Natural killer cell treated with Interleukin-12 subunit alpha and Interleukin-12 subunit beta and Interleukin-15 and Interleukin-18, amount 100 ng/mL, for 72 hours (primary cell): Measurements from ENCODE around the gene SPACA7. TPM values are rescaled to one million over a fixed set of nuclear protein-coding genes. Genes with fewer than 3 reads are reported as not detected.

ENCODE experiments used
- ATAC-seq, 2 donors: fragments of 150-1000 bp; cut with Tn5 transposase in 1 of 2; sonication (Bioruptor Pico), chemical (Tn5 transposase) in 1 of 2; 2 replicates each; pipeline ENCODE4 v1.10.0; 2021
- DNase-seq: peaks from one replicate; pipeline ENCODE4 v3.0.0; 2022; ENCODE audit warnings: low spot score
- H3K27ac Mint-ChIP-seq, 2 donors: 1 replicate in 1 of 2; 2 replicates in 1 of 2; pipeline ENCODE4 v1.8.0; 2022; ENCODE audit warnings: mixed read lengths in 2 of 2, mild to moderate bottlenecking in 1 of 2, moderate library complexity in 1 of 2
- H3K27me3 Mint-ChIP-seq, 2 donors: 1 replicate in 1 of 2; 2 replicates in 1 of 2; pipeline ENCODE4 v1.8.0; 2022; ENCODE audit warnings: mixed read lengths in 2 of 2
- H3K36me3 Mint-ChIP-seq: one replicate; pipeline ENCODE4 v1.8.0; 2022; ENCODE audit warnings: mixed read lengths
- H3K4me1 Mint-ChIP-seq, 2 donors: 1 replicate in 1 of 2; 2 replicates in 1 of 2; pipeline ENCODE4 v1.8.0; 2022; ENCODE audit warnings: low read depth in 2 of 2, mixed read lengths in 2 of 2, mild to moderate bottlenecking in 1 of 2
- H3K4me3 Mint-ChIP-seq: one replicate; pipeline ENCODE4 v1.8.0; 2022; ENCODE audit warnings: mixed read lengths
- H3K9me3 Mint-ChIP-seq: 2 replicates; pipeline ENCODE4 v1.8.0; 2022; ENCODE audit warnings: mixed read lengths
- total RNA-seq, 2 donors: library from RNA; stranded (reverse); gene quantifications; one replicate each; pipeline ENCODE4 v1.2.3, GENCODE V29; 2022

Gene SPACA7
- total RNA-seq, 2 donors from 2014 or later: not detected

- no peaks in the 10 kb centered on the region for H3K36me3 Mint-ChIP-seq
- H3K4me3 Mint-ChIP-seq: no peak overlapping the region
- H3K27me3 Mint-ChIP-seq: peaks cover 18 to 19% of the 10 kb centered on the region in 2 donors
- peaks cover 5% of the 10 kb centered on the region for H3K9me3 Mint-ChIP-seq
- no peak overlapping the region for H3K27ac Mint-ChIP-seq
- no peaks in the 10 kb centered on the region for H3K4me1 Mint-ChIP-seq
- DNase-seq (no peak), ATAC-seq (no peak)
These were observed 81.3 kb downstream of the SPACA7 start for GRCh38 chr13:112457485-112457884.

DNA sequence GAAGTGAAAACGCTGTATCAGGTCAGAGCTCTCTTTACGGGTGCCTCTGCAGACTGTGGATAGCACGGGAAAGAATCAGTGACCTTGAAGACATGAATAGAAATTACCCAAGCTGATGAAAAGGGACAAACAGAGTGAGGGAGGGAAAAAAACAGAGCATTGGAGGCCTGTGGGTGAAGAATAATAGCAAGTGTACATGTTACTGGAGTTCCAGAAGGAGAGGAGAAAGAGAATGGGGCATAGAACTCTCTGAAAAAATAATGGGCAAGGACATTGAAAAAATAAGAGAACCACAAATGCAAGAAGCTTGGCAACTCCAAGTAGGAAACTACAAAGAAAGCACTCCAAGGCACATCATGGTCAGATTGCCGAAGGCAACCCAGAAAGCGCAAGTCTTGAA, 86.3 kb downstream of the SPACA7 start:
- H3K4me1 Mint-ChIP-seq: no peaks in the 10 kb centered on the region
- H3K9me3 Mint-ChIP-seq: peaks cover 5% of the 10 kb centered on the region
- no peak overlapping the region for H3K4me3 Mint-ChIP-seq
- H3K27ac Mint-ChIP-seq: no peak overlapping the region
- ATAC-seq: no peak
- no peak for DNase-seq
- H3K36me3 Mint-ChIP-seq: no peaks in the 10 kb centered on the region
- H3K27me3 Mint-ChIP-seq: peaks cover 20 to 21% of the 10 kb centered on the region in 2 donors

- no peak for DNase-seq
These were observed 88.6 kb downstream of the SPACA7 start for GRCh38 chr13:112464720-112465119.

DNA sequence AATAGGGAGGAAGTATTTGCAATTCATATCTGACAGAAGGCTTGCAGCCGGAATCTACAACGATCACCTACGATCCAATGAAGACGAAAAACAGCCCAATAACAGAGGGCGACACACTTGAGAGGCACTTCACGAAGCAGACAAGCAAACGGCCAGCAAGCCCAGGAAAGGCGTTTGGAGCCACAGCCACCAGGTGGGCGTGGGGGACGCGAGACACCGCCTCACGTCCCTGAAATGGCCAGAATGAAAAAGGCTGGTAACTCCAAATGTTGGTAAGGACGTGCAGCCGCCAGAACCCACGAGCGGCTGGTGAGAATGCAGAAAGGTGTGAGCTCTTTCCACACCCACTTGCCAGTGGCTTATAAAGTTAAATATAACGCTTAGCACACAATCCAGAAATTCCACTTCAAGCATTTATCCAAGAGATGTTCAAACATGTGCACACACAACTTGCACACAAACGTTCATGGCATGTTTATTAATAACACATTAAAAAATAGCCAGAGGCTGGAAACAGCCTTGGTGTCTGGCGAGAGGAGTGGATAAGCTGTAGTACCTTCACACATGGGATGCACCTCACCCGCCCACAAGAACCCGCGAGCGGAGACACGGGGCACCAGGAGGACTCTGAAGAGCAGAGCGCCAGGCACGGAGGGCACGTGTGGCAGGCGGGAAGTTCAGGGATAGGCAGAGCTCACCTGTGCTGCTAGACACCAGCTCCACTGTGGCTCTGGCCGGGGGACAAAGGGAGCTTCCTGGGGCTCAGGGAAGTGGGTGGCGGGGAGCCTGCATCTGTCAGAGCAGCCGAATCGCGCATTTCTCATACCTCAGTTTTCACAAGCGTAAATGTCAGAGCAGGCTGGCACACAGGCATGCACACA, 89.3 kb downstream of the SPACA7 start:
- Mint-ChIP-seq H3K27me3 (peaks cover 8 to 12% of the 10 kb centered on the region in 2 donors), H3K4me1 (no peaks in the 10 kb centered on the region), H3K4me3 (no peak overlapping the region), H3K27ac (no peak overlapping the region), H3K9me3 (no peaks in the 10 kb centered on the region), H3K36me3 (no peaks in the 10 kb centered on the region)
- ATAC-seq (no peak), DNase-seq (no peak)

More at GRCh38 chr13:112464720-112465119, 88.6 kb downstream of the SPACA7 start:
- Mint-ChIP-seq H3K9me3 (peaks cover 1% of the 10 kb centered on the region), H3K36me3 (no peaks in the 10 kb centered on the region), H3K27me3 (peaks cover 11 to 13% of the 10 kb centered on the region in 2 donors), H3K4me3 (no peak overlapping the region), H3K27ac (no peak overlapping the region), H3K4me1 (no peaks in the 10 kb centered on the region)
- no peak for ATAC-seq

DNA sequence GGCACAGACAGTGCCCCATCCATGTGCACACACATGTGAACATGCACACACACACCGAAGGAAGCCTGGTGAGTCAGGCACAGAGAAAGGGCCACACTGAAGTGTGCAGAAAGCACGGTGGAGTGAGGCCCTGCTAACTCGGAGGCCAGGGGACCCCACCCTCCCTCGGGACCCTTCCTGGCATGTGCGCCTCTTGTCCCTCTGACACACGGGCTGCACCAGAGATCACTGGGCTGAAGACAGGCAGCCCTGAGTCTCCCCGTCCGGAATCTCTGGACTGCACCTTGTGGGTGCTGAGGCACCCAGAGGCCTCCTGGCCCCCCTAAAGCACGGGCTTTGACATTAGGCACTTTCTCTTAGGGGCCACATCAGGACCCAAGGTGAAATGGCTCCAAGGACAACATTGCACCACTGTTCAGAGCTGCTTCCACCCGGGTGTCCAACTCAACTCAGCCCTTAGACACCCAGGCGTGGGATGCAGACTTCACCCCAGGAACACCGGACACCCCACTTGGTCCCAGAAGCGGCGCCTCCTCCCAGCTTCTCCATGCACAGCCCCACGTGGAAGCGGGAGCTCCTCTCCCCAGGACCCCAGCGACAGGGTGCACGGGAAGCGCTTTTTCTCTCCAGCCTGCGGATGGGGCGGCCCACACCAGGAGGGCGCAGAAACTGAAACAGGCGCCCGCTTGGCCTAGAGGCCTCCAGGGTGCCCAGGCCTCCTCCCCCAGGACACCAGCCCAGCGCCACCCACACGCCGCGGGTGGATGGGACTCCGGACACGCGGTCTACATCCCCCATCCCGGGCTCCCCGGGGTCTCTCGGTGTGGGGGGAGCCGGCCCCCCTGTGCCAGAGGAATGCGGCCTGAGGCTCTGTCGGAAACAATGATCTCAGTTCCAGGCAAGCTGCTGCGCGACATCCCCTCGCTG, 90.2 kb downstream of the SPACA7 start:
- H3K27ac Mint-ChIP-seq: no peak overlapping the region
- H3K9me3 Mint-ChIP-seq: no peaks in the 10 kb centered on the region
- no peaks in the 10 kb centered on the region for H3K36me3 Mint-ChIP-seq
- peaks cover 8 to 12% of the 10 kb centered on the region in 2 donors for H3K27me3 Mint-ChIP-seq
- H3K4me1 Mint-ChIP-seq: no peaks in the 10 kb centered on the region
- no peak overlapping the region for H3K4me3 Mint-ChIP-seq
- no peak for ATAC-seq
- DNase-seq: no peak

- Mint-ChIP-seq H3K4me3 (no peak overlapping the region), H3K9me3 (no peaks in the 10 kb centered on the region), H3K4me1 (no peaks in the 10 kb centered on the region), H3K27me3 (peaks cover 4 to 8% of the 10 kb centered on the region in 2 donors), H3K27ac (no peak overlapping the region), H3K36me3 (peaks cover 5% of the 10 kb centered on the region)
- DNase-seq (no peak), ATAC-seq (no peak)
These were observed 91.1 kb downstream of the SPACA7 start for GRCh38 chr13:112467236-112467635.

DNA sequence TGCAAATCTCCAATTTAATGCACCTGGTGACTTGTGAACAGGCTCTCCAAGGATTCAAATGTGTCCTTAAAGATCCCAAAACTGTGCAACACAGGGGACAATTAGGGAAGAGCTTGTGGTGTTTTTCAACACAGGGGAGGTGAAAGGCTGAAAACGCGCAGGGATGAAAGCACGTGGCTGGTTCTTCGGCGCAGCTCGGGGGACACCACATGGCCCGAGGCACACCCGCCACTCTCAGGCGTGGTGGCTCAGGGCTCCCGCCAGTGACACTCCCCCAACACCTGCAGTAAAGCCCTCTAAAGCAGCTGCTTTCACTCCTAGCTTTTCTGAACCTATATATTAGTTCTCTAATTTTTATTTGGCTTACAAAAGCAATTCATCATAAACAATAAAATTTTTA, 91.9 kb downstream of the SPACA7 start:
- ATAC-seq: no peak
- Mint-ChIP-seq H3K36me3 (peaks cover 9% of the 10 kb centered on the region), H3K27ac (no peak overlapping the region), H3K9me3 (no peaks in the 10 kb centered on the region), H3K27me3 (peaks cover 0 to 4% of the 10 kb centered on the region in 2 donors), H3K4me1 (no peaks in the 10 kb centered on the region), H3K4me3 (no peak overlapping the region)
- no peak for DNase-seq

DNA sequence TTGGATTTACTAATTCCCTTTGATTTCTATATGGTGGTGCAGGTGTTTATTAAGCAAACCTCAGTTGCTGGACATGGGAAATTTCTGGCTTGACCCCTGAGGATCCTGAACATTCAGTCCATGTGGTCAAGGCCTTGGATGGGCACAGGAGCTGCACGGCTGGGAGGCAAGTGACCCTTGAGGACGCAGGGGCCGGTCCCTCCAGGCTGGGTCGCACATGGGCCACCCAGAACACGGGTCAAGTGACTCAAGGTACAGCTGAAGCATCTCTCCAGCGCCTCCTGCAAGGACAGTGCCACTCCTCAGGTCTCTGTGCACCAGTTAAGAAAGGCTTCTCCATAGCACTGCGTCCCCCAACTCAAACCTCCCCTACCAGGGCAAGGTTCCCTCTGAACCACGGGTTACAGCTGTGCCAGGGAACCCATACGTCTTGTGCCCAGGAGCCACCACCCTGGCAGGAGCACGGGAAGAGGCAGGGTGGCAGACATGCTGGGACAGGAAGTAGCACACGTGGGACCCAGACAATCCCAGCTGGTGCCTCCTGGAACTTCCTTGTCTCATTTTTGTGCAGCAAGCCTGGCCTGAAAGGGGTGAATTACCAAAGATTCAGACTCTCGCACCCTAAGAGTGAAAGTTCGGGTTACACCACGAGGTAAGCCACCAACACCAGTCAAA, 93.1 kb downstream of the SPACA7 start:
- ATAC-seq (no peak), DNase-seq (no peak)
- no peaks in the 10 kb centered on the region for H3K4me1 Mint-ChIP-seq
- H3K27me3 Mint-ChIP-seq: peaks cover 0 to 4% of the 10 kb centered on the region in 2 donors
- no peak overlapping the region for H3K27ac Mint-ChIP-seq
- no peak overlapping the region for H3K4me3 Mint-ChIP-seq
- H3K9me3 Mint-ChIP-seq: no peaks in the 10 kb centered on the region
- peaks cover 9% of the 10 kb centered on the region for H3K36me3 Mint-ChIP-seq

- no peak overlapping the region for H3K4me3 Mint-ChIP-seq
- H3K36me3 Mint-ChIP-seq: peaks cover 9% of the 10 kb centered on the region
- H3K27me3 Mint-ChIP-seq: no peaks in the 10 kb centered on the region
- ATAC-seq: no peak
- no peaks in the 10 kb centered on the region for H3K9me3 Mint-ChIP-seq
- no peak for DNase-seq
- no peak overlapping the region for H3K27ac Mint-ChIP-seq
- H3K4me1 Mint-ChIP-seq: no peaks in the 10 kb centered on the region
These were observed 97.7 kb downstream of the SPACA7 start for GRCh38 chr13:112473818-112474217.

- DNase-seq (no peak), ATAC-seq (peak in 1 of 2 donors; percentile 33)
- peaks cover 9% of the 10 kb centered on the region for H3K36me3 Mint-ChIP-seq
- no peak overlapping the region for H3K27ac Mint-ChIP-seq
- H3K4me3 Mint-ChIP-seq: no peak overlapping the region
- H3K9me3 Mint-ChIP-seq: no peaks in the 10 kb centered on the region
- no peaks in the 10 kb centered on the region for H3K27me3 Mint-ChIP-seq
- no peaks in the 10 kb centered on the region for H3K4me1 Mint-ChIP-seq
These were observed 98.7 kb downstream of the SPACA7 start for GRCh38 chr13:112474869-112475268.

DNA sequence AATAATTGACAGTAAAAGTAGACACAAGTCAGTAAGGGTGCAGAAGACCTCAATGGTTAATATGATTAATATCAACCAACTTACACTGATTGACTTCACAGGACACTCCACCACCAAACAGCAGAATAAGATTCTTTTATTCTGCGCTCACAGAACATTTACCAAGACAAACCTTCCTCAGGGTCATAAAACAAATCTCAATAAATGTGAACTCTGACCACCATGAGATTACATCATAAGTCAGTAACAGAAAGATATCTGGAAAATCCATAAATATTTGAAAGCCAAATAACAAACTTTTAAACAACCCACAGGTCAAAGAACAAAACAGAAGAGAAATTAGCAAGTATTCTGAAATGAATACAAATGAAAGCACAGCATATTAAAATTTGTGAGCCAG, 99.7 kb downstream of the SPACA7 start:
- Mint-ChIP-seq H3K36me3 (peaks cover 9% of the 10 kb centered on the region), H3K4me1 (no peaks in the 10 kb centered on the region), H3K27me3 (no peaks in the 10 kb centered on the region), H3K4me3 (no peak overlapping the region), H3K9me3 (no peaks in the 10 kb centered on the region), H3K27ac (no peak overlapping the region)
- ATAC-seq (no peak), DNase-seq (no peak)

DNA sequence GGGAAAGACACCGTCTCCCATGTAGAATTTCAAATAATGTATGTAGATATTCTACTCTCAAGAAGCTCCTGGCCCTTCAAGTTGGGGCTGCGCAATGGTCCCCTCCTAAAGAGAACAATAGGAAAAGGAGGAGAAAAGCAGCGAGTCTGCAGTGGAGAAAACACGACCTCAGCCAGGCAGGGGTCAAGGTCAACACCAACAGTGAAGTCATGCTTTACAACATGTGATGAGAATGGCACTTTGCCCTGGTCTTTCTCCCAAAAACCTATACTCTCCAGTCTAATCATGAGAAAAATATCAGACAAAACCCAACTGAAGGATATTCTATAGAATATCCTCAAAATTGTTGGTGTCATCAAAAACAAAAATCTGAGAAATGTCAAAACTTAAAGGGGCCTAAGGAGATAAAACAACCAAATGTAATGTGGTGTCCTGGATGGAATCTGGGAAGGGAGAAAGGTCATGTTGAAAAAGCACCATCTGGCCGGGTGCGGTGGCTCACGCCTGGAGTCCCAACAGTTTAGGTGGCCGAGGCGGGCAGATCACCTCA, 101.0 kb downstream of the SPACA7 start:
- DNase-seq (no peak), ATAC-seq (no peak)
- no peaks in the 10 kb centered on the region for H3K4me1 Mint-ChIP-seq
- no peak overlapping the region for H3K4me3 Mint-ChIP-seq
- H3K27ac Mint-ChIP-seq: no peak overlapping the region
- peaks cover 5% of the 10 kb centered on the region for H3K36me3 Mint-ChIP-seq
- H3K9me3 Mint-ChIP-seq: no peaks in the 10 kb centered on the region
- H3K27me3 Mint-ChIP-seq: no peaks in the 10 kb centered on the region

GRCh38 chr13:112479389-112479788, 103.2 kb downstream of the SPACA7 start:
- no peaks in the 10 kb centered on the region for H3K4me1 Mint-ChIP-seq
- no peaks in the 10 kb centered on the region for H3K36me3 Mint-ChIP-seq
- ATAC-seq (no peak), DNase-seq (no peak)
- H3K4me3 Mint-ChIP-seq: no peak overlapping the region
- no peaks in the 10 kb centered on the region for H3K27me3 Mint-ChIP-seq
- H3K9me3 Mint-ChIP-seq: no peaks in the 10 kb centered on the region
- H3K27ac Mint-ChIP-seq: no peak overlapping the region
